Muscle layer of colon (tissue), 2 donors: ENCODE results near the gene OGFOD3.
"Not testable (repeated sequence)": the region's sequence is repeated elsewhere in the genome, so short reads cannot be mapped to it uniquely, and the experiment has no call there.

Experiments used
- H3K27ac ChIP-seq: one replicate; pipeline ENCODE4 v1.7.0; 2013; ENCODE audit warnings: low read depth, mild to moderate bottlenecking, low read length, moderate library complexity
- H3K27me3 ChIP-seq, 2 donors: one replicate each; pipeline ENCODE4 v1.7.0; 2013; ENCODE audit warnings: low read length in 2 of 2, mild to moderate bottlenecking in 2 of 2; ENCODE audit not compliant: insufficient read depth in 2 of 2, control insufficient read depth in 1 of 2
- H3K36me3 ChIP-seq: one replicate; pipeline ENCODE4 v1.7.0; 2013; ENCODE audit warnings: mild to moderate bottlenecking, low read length; ENCODE audit not compliant: insufficient read depth
- H3K4me1 ChIP-seq: one replicate; pipeline ENCODE4 v1.7.0; 2013; ENCODE audit warnings: mild to moderate bottlenecking, low read length; ENCODE audit not compliant: insufficient read depth
- H3K4me3 ChIP-seq, 2 donors: one replicate each; pipeline ENCODE4 v1.7.0; 2013; ENCODE audit warnings: low read length in 2 of 2, low read depth in 1 of 2, mild to moderate bottlenecking in 1 of 2, moderate library complexity in 1 of 2
- H3K9ac ChIP-seq: one replicate; pipeline ENCODE4 v1.7.0; 2013; ENCODE audit warnings: low read length
- H3K9me3 ChIP-seq: one replicate; pipeline ENCODE4 v1.7.0; 2013; ENCODE audit warnings: mild to moderate bottlenecking, low read length
- donor health status: abdominal sarcoma.
- donor health status: Adenocarcinoma of cecum.

OGFOD3 gene

GRCh38 chr17:82418001-82418986 is at the start of gene OGFOD3, which contains the start of gene HEXD:
TSS of gene OGFOD3 (minus strand) at chr17:82418586. CDS start at chr17:82418485, 101 bp downstream.
TSS of gene HEXD (plus strand) at chr17:82418347. CDS start at chr17:82419800, 1,453 bp downstream.
- no peaks in the 10 kb centered on the region for H3K36me3 ChIP-seq
- H3K27me3 ChIP-seq = no peaks in the 10 kb centered on the region
- peak within 1 kb of the TSS; percentile 56 to 94 for H3K4me3 ChIP-seq
- H3K4me1 ChIP-seq = peaks cover 11% of the 10 kb centered on the region
- H3K27ac ChIP-seq = peak within 1 kb of the TSS; percentile 63
- no peaks in the 10 kb centered on the region for H3K9me3 ChIP-seq
- H3K9ac ChIP-seq = no peak within 1 kb of the TSS

- H3K9me3 ChIP-seq = no peaks in the 10 kb centered on the region
- H3K9ac ChIP-seq = no peak overlapping the region
- no peak overlapping the region for H3K4me3 ChIP-seq
- H3K27ac ChIP-seq = no peak overlapping the region
- no peaks in the 10 kb centered on the region for H3K27me3 ChIP-seq
- peaks cover 73% of the 10 kb centered on the region for H3K36me3 ChIP-seq
- H3K4me1 ChIP-seq = no peaks in the 10 kb centered on the region
Observed at GRCh38 chr17:82465023-82465603, 46.7 kb upstream of the OGFOD3 start.

GRCh38 chr17:82464567-82464929 is 46.2 kb upstream of the OGFOD3 start:
- no peaks in the 10 kb centered on the region for H3K27me3 ChIP-seq
- H3K36me3 ChIP-seq = peaks cover 69% of the 10 kb centered on the region
- H3K4me3 ChIP-seq = no peak overlapping the region
- no peak overlapping the region for H3K27ac ChIP-seq
- H3K9me3 ChIP-seq = no peaks in the 10 kb centered on the region
- no peak overlapping the region for H3K9ac ChIP-seq
- peaks cover 1% of the 10 kb centered on the region for H3K4me1 ChIP-seq

- peaks cover 6% of the 10 kb centered on the region for H3K4me1 ChIP-seq
- H3K4me3 ChIP-seq = no peak overlapping the region
- H3K9ac ChIP-seq = no peak overlapping the region
- H3K27me3 ChIP-seq = no peaks in the 10 kb centered on the region
- peaks cover 65% of the 10 kb centered on the region for H3K36me3 ChIP-seq
- H3K27ac ChIP-seq = no peak overlapping the region
- no peaks in the 10 kb centered on the region for H3K9me3 ChIP-seq
Observed at GRCh38 chr17:82463925-82464566, 45.7 kb upstream of the OGFOD3 start.

- no peaks in the 10 kb centered on the region for H3K9me3 ChIP-seq
- peaks cover 58% of the 10 kb centered on the region for H3K36me3 ChIP-seq
- H3K4me3 ChIP-seq = no peak overlapping the region
- no peak overlapping the region for H3K27ac ChIP-seq
- no peaks in the 10 kb centered on the region for H3K27me3 ChIP-seq
- H3K4me1 ChIP-seq = peaks cover 6% of the 10 kb centered on the region
- no peak overlapping the region for H3K9ac ChIP-seq
Observed at GRCh38 chr17:82463391-82463790, 45.0 kb upstream of the OGFOD3 start.

GRCh38 chr17:82461827-82462524 is 43.6 kb upstream of the OGFOD3 start:
- H3K36me3 ChIP-seq = peaks cover 49% of the 10 kb centered on the region

GRCh38 chr17:82459936-82460335 is 41.5 kb upstream of the OGFOD3 start:
- not testable (repeated sequence) for H3K27ac ChIP-seq, H3K9me3 ChIP-seq, H3K27me3 ChIP-seq, H3K4me3 ChIP-seq, H3K9ac ChIP-seq
- H3K4me1 ChIP-seq = peaks cover 15% of the 10 kb centered on the region
- peaks cover 33% of the 10 kb centered on the region for H3K36me3 ChIP-seq

More at GRCh38 chr17:82461827-82462524, 43.6 kb upstream of the OGFOD3 start:
- Histone ChIP-seq H3K27me3 (no peaks in the 10 kb centered on the region), H3K4me1 (peaks cover 15% of the 10 kb centered on the region), H3K27ac (no peak overlapping the region), H3K4me3 (no peak overlapping the region), H3K9ac (no peak overlapping the region), H3K9me3 (no peaks in the 10 kb centered on the region)

GRCh38 chr17:82458885-82459424 is 40.6 kb upstream of the OGFOD3 start:
- Histone ChIP-seq H3K27ac (peak overlapping the region; percentile 94), H3K27me3 (no peaks in the 10 kb centered on the region), H3K4me3 (peak overlapping the region; percentile 47 to 57), H3K9ac (peak overlapping the region; percentile 25), H3K9me3 (no peaks in the 10 kb centered on the region), H3K4me1 (peaks cover 15% of the 10 kb centered on the region), H3K36me3 (peaks cover 23% of the 10 kb centered on the region)

- Histone ChIP-seq H3K27me3 (no peaks in the 10 kb centered on the region), H3K9me3 (no peaks in the 10 kb centered on the region), H3K27ac (peak within 1 kb of the TSS; percentile 94), H3K4me3 (peak within 1 kb of the TSS; percentile 47 to 57), H3K36me3 (peaks cover 18% of the 10 kb centered on the region), H3K4me1 (peaks cover 15% of the 10 kb centered on the region), H3K9ac (peak within 1 kb of the TSS; percentile 49)
Observed at GRCh38 chr17:82458179-82458884, 39.9 kb upstream of the OGFOD3 start, which contains the start of gene NARF. TSS of gene NARF (plus strand) at chr17:82458741. CDS start at chr17:82458804, 63 bp downstream.

- peak overlapping the region; percentile 49 for H3K9ac ChIP-seq
- H3K27ac ChIP-seq = peak overlapping the region; percentile 94
- peaks cover 15% of the 10 kb centered on the region for H3K4me1 ChIP-seq
- H3K36me3 ChIP-seq = peaks cover 18% of the 10 kb centered on the region
- peak overlapping the region; percentile 47 to 57 for H3K4me3 ChIP-seq
- H3K9me3 ChIP-seq = no peaks in the 10 kb centered on the region
- no peaks in the 10 kb centered on the region for H3K27me3 ChIP-seq
Observed at GRCh38 chr17:82457929-82458178, 39.5 kb upstream of the OGFOD3 start.
